ENCODE results near the gene SERINC3.

- no peak for TF ChIP-seq TCF3 (IDR thresholded peaks at IDR 0.05; ENCODE audit: borderline replicate concordance, insufficient read depth, low read depth, low read length)
- no peak for TF ChIP-seq TCF7 (IDR thresholded peaks at IDR 0.05; ENCODE audit: borderline replicate concordance)
- no peak for TF ChIP-seq ATF2 (IDR thresholded peaks at IDR 0.05; ENCODE audit: low read length)
- TF ChIP-seq, protein P1, sequence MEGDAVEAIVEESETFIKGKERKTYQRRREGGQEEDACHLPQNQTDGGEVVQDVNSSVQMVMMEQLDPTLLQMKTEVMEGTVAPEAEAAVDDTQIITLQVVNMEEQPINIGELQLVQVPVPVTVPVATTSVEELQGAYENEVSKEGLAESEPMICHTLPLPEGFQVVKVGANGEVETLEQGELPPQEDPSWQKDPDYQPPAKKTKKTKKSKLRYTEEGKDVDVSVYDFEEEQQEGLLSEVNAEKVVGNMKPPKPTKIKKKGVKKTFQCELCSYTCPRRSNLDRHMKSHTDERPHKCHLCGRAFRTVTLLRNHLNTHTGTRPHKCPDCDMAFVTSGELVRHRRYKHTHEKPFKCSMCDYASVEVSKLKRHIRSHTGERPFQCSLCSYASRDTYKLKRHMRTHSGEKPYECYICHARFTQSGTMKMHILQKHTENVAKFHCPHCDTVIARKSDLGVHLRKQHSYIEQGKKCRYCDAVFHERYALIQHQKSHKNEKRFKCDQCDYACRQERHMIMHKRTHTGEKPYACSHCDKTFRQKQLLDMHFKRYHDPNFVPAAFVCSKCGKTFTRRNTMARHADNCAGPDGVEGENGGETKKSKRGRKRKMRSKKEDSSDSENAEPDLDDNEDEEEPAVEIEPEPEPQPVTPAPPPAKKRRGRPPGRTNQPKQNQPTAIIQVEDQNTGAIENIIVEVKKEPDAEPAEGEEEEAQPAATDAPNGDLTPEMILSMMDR (IDR thresholded peaks at IDR 0.05 in 2 of 3, conservative IDR thresholded peaks at IDR 0.05 in 1 of 3; ENCODE audit: control insufficient read depth in 2 of 3, extremely low read depth in 1 of 3, insufficient read depth in 1 of 3, low read depth in 3 of 3, low read length in 3 of 3), result no peak
- TF ChIP-seq RAD51 (IDR thresholded peaks at IDR 0.05), result no peak
- no peak for TF ChIP-seq RCOR1 (conservative IDR thresholded peaks at IDR 0.05; ENCODE audit: low read depth, low read length)
- TF ChIP-seq RAD21 (IDR thresholded peaks at IDR 0.05; ENCODE audit: insufficient read depth, low read depth, low read length), result no peak
These were observed 33.3 kb downstream of the SERINC3 start for GRCh38 chr20:44488551-44488950.
